K562 (cell line): ENCODE results near the gene GSS. TPM values are rescaled to one million over a fixed set of nuclear protein-coding genes. Genes with fewer than 3 reads are reported as not detected.
A peak's percentile ranks its signal among the peaks of the same experiment; 100 is the strongest.

Source experiments
- ARNT ChIP-seq, 2 experiments: fragments of 450-650 bp; IDR thresholded peaks; 2 replicates each; pipeline ENCODE4 v1.6.1; 2016; ENCODE audit warnings: mild to moderate bottlenecking in 1 of 2
- BACH1 ChIP-seq: fragments of 200-800 bp; sonication (Bioruptor generic); IDR thresholded peaks from 2 replicates; pipeline ENCODE4 v1.6.1; 2016; ENCODE audit warnings: missing genetic modification characterization, missing compliant biosample characterization
- BRD4 ChIP-seq: fragments of 200-600 bp; sonication (generic); IDR thresholded peaks from 2 replicates; pipeline ENCODE4 v1.6.1; 2017; ENCODE audit warnings: inconsistent platforms
- CBFA2T2 ChIP-seq: fragments of 450-650 bp; conservative IDR thresholded peaks from 2 replicates; pipeline ENCODE4 v1.6.1; 2017; ENCODE audit warnings: mild to moderate bottlenecking
- CHD1 ChIP-seq: fragments of 200-600 bp; sonication (generic); IDR thresholded peaks from one replicate; pipeline ENCODE4 v1.6.1; 2012; ENCODE audit warnings: mild to moderate bottlenecking, moderate library complexity, low read length, inconsistent platforms
- E2F3 ChIP-seq: fragments of 250-450 bp; sonication (Bioruptor Pico); IDR thresholded peaks from 2 replicates; pipeline ENCODE4 v1.4.0; 2020; ENCODE audit warnings: mild to moderate bottlenecking
- EGR1 ChIP-seq: fragments of 450-650 bp; conservative IDR thresholded peaks from 2 replicates; pipeline ENCODE4 v1.6.1; 2017; ENCODE audit warnings: mild to moderate bottlenecking
- GATAD2A ChIP-seq: fragments of 450-650 bp; IDR thresholded peaks from 2 replicates; pipeline ENCODE4 v1.6.1; 2017
- HMG20B ChIP-seq: fragments of 250-450 bp; sonication (Bioruptor Pico); IDR thresholded peaks from 2 replicates; pipeline ENCODE4 v1.5.0; 2021; ENCODE audit warnings: mild to moderate bottlenecking
- NR1H2 ChIP-seq: sonication (generic); formaldehyde crosslinking; IDR thresholded peaks from 2 replicates; pipeline ENCODE4 v1.4.0; 2020; ENCODE audit warnings: mild to moderate bottlenecking, missing genetic modification reagents
- NR2C1 ChIP-seq, 2 experiments: fragments of 450-650 bp; IDR thresholded peaks; 2 replicates each; pipeline ENCODE4 v1.6.1; 2017; ENCODE audit warnings: mild to moderate bottlenecking in 2 of 2, antibody characterized with exemption in 1 of 2, inconsistent platforms in 1 of 2, missing compliant biosample characterization in 1 of 2, missing genetic modification characterization in 1 of 2
- PRPF4 ChIP-seq: fragments of 200-400 bp; formaldehyde crosslinking; IDR thresholded peaks from one replicate; pipeline ENCODE4 v1.6.1; 2017; ENCODE audit warnings: low read length, low read depth, mild to moderate bottlenecking; ENCODE audit not compliant: insufficient read depth, poor library complexity, severe bottlenecking
- RB1 ChIP-seq: fragments of 450-650 bp; IDR thresholded peaks from 2 replicates; pipeline ENCODE4 v1.6.1; 2017; ENCODE audit warnings: low read depth, mild to moderate bottlenecking
- RBBP5 ChIP-seq: fragments of 200-600 bp; sonication (generic); IDR thresholded peaks from 2 replicates; pipeline ENCODE4 v1.6.1; 2012; ENCODE audit warnings: borderline replicate concordance, mild to moderate bottlenecking, low read length, control low read depth, inconsistent platforms; ENCODE audit not compliant: insufficient read depth, poor library complexity, severe bottlenecking
- RBM17 ChIP-seq: fragments of 200-400 bp; formaldehyde crosslinking; IDR thresholded peaks from 2 replicates; pipeline ENCODE4 v1.6.1; 2017; ENCODE audit warnings: low read depth, mild to moderate bottlenecking, low read length, borderline replicate concordance
- SMAD1 ChIP-seq: fragments of 150-350 bp; IDR thresholded peaks from 2 replicates; pipeline ENCODE4 v1.6.1; 2014; ENCODE audit warnings: low read length, low read depth; ENCODE audit not compliant: partially characterized antibody
- YY1 ChIP-seq, 3 experiments: IDR thresholded peaks; 2 replicates each; pipeline ENCODE4 v1.6.1; 2011; ENCODE audit warnings: low read length in 2 of 3, mild to moderate bottlenecking in 2 of 3, moderate library complexity in 2 of 3, borderline replicate concordance in 1 of 3, control low read depth in 1 of 3, low read depth in 1 of 3; ENCODE audit not compliant: insufficient read depth in 3 of 3, insufficient replicate concordance in 2 of 3, control insufficient read depth in 1 of 3, insufficient read length in 1 of 3; ENCODE audit errors: extremely low read depth in 1 of 3
- ZBTB1 ChIP-seq: sonication (generic); formaldehyde crosslinking; IDR thresholded peaks from 2 replicates; pipeline ENCODE4 v1.8.1; 2023; ENCODE audit warnings: missing genetic modification reagents, low read depth, mild to moderate bottlenecking, borderline replicate concordance
- ZNF212 ChIP-seq: fragments of 450-650 bp; formaldehyde crosslinking; IDR thresholded peaks from 2 replicates; pipeline ENCODE4 v1.4.0; 2020; ENCODE audit warnings: mild to moderate bottlenecking
- ZNF324 ChIP-seq: fragments of 250-450 bp; sonication (Bioruptor Pico); IDR thresholded peaks from 2 replicates; pipeline ENCODE4 v1.4.0; 2020; ENCODE audit warnings: mild to moderate bottlenecking
- ZNF780A ChIP-seq: fragments of 250-450 bp; sonication (Bioruptor Pico); IDR thresholded peaks from 2 replicates; pipeline ENCODE4 v1.5.0; 2021; ENCODE audit warnings: mild to moderate bottlenecking
- polyA plus RNA-seq, 8 experiments: library from polyadenylated mRNA; depleted of rRNA in 4 of 8; stranded (reverse) in 5 of 8; unstranded in 3 of 8; fragments of >200 nt; fragmentation: Nextera tagmentation in 2 of 8; fragmentation: Illumina TruSeq in 1 of 8; extraction: Ambion mirVana in 2 of 8; extraction: Trizol in 1 of 8; gene quantifications; 2 replicates each; pipeline versions ENCODE4 v1.2.1 to v1.2.3, GENCODE V29; 2011 to 2014; ENCODE audit warnings: inconsistent platforms in 1 of 8, missing spikeins in 1 of 8
- total RNA-seq, 7 experiments: library from RNA; depleted of rRNA in 6 of 7; stranded (reverse); fragments of >200 nt in 6 of 7; fragmentation: Illumina TruSeq in 2 of 7; extraction: Trizol in 2 of 7; gene quantifications; 2 replicates each; pipeline versions ENCODE4 v1.2.1 to v1.2.3, GENCODE V29; 2011 to 2021; ENCODE audit warnings: low replicate concordance in 1 of 7
- TF ChIP-seq, protein P1 (sequence below): IDR thresholded peaks from 2 replicates; pipeline ENCODE4 v1.6.1; 2012; ENCODE audit warnings: low read depth, low read length, improper control_type of control experiment, borderline replicate concordance
- TF ChIP-seq, protein P2 (sequence below): sonication (generic); IDR thresholded peaks from 2 replicates; pipeline ENCODE4 v1.6.1; 2016

The GSS gene
- total and polyA plus RNA-seq, 9 of the 15 experiments (the other 6 are each of a cell fraction or from before 2014, with no cell fraction given), result 18.4 to 165 (median 89.4) TPM

DNA sequence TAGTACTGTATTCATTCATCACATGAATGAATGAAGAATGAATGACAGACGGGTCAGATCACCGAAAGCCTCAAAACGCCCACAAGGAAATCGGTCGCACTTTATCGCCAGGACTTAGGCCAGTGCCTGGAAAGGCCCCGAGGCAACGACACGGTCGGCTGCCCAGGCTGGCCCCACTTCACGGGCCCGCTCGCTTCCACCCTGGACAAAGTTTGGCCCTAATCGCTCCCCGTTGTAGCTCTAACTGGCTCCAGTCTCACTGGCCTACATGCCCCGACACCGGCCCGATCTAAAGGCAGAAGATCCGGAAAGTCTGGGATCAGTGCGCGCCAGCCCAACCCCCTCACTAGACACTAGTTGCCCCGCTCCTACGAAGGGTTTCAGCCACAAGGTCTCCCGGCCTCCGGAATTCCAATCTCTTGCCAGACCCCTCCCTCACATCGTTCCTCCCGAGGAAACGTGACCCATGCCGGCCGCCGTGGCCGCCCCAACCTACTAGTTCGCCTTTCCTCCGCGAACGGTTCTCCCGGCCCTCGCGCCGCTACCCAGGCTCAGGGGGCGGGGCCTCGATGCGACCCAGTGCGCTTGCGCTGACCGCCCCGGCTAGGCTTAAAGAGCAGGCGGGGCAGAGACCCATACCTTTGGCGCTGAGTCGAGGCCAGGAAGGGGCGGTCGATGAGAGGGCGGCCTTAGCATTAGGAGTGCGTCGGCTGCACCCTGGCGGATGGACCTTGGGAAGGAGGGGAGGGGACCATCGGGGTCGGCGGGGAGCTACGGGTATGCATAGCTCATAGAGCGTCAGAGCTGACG lies at the start of gene GSS, which contains the start of gene MYH7B (continued):
- no peak for TF ChIP-seq NR2C1 (IDR thresholded peaks at IDR 0.05)
- no peak for TF ChIP-seq NR2C1 (tag; IDR thresholded peaks at IDR 0.05)
- TF ChIP-seq RBBP5, result peak; percentile 80
- TF ChIP-seq ZNF212 (CRISPR knock-in tag), result no peak
- TF ChIP-seq ZNF324 (CRISPR knock-in tag), result no peak
- TF ChIP-seq, protein P1, sequence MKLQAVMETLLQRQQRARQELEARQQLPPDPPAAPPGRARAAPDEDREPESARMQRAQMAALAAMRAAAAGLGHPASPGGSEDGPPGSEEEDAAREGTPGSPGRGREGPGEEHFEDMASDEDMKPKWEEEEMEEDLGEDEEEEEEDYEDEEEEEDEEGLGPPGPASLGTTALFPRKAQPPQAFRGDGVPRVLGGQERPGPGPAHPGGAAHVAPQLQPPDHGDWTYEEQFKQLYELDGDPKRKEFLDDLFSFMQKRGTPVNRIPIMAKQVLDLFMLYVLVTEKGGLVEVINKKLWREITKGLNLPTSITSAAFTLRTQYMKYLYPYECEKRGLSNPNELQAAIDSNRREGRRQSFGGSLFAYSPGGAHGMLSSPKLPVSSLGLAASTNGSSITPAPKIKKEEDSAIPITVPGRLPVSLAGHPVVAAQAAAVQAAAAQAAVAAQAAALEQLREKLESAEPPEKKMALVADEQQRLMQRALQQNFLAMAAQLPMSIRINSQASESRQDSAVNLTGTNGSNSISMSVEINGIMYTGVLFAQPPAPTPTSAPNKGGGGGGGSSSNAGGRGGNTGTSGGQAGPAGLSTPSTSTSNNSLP, result no peak
- TF ChIP-seq SMAD1, result no peak
- no peak for TF ChIP-seq RBM17
- TF ChIP-seq YY1 (IDR thresholded peaks at IDR 0.05; ENCODE audit: borderline replicate concordance in 1 of 3, control insufficient read depth in 1 of 3, extremely low read depth in 1 of 3, insufficient read depth in 3 of 3, insufficient read length in 1 of 3, insufficient replicate concordance in 2 of 3, low read depth in 1 of 3, low read length in 2 of 3), result peak in 2 of 3 experiments; percentile 6 to 34
- peak; percentile 60; the same call in 1 of the 2 replicates for TF ChIP-seq ZBTB1 (CRISPR knock-in tag)
- TF ChIP-seq ARNT (IDR thresholded peaks at IDR 0.05), result no peak
- TF ChIP-seq, protein P2, sequence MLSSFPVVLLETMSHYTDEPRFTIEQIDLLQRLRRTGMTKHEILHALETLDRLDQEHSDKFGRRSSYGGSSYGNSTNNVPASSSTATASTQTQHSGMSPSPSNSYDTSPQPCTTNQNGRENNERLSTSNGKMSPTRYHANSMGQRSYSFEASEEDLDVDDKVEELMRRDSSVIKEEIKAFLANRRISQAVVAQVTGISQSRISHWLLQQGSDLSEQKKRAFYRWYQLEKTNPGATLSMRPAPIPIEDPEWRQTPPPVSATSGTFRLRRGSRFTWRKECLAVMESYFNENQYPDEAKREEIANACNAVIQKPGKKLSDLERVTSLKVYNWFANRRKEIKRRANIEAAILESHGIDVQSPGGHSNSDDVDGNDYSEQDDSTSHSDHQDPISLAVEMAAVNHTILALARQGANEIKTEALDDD, result no peak; the same call in 1 of the 2 replicates
- TF ChIP-seq GATAD2A, result 0 out of 2 replicates have a peak, but pooled peaks have one; percentile 11
- no peak for TF ChIP-seq PRPF4
- TF ChIP-seq EGR1, result peak; percentile 20
- no peak for TF ChIP-seq E2F3 (CRISPR knock-in tag)
- TF ChIP-seq RB1, result peak; percentile 66; the same call in 1 of the 2 replicates
- TF ChIP-seq ZNF780A (CRISPR knock-in tag), result no peak
- no peak for TF ChIP-seq CBFA2T2
- peak; percentile 43; the same call in 1 of the 2 replicates for TF ChIP-seq BRD4
- TF ChIP-seq CHD1, result peak; percentile 60
- TF ChIP-seq NR1H2, result peak; percentile 68; the same call in 1 of the 2 replicates
- no peak for TF ChIP-seq BACH1
- TF ChIP-seq HMG20B (CRISPR knock-in tag), result no peak
